WTC11 (cell line): Measurements from ENCODE around the gene BCAR3.

ENCODE experiments used
- CREB1 ChIP-seq: sonication (generic); formaldehyde crosslinking; IDR thresholded peaks from 2 replicates; pipeline ENCODE4 v1.8.0; 2023; ENCODE audit warnings: mild to moderate bottlenecking, missing genetic modification reagents
- EMX1 ChIP-seq: fragments of 250-450 bp; sonication (Bioruptor Pico); IDR thresholded peaks from 2 replicates; pipeline ENCODE4 v1.8.0; 2021; ENCODE audit warnings: mild to moderate bottlenecking
- ETV6 ChIP-seq: sonication (generic); formaldehyde crosslinking; IDR thresholded peaks from 2 replicates; pipeline ENCODE4 v1.8.1; 2022; ENCODE audit warnings: mild to moderate bottlenecking, missing genetic modification reagents
- FOXP4 ChIP-seq: sonication (generic); formaldehyde crosslinking; IDR thresholded peaks from 2 replicates; pipeline ENCODE4 v1.8.0; 2022; ENCODE audit warnings: mild to moderate bottlenecking, missing genetic modification reagents
- GTF2I ChIP-seq: fragments of 250-450 bp; sonication (Bioruptor Pico); conservative IDR thresholded peaks from 2 replicates; pipeline ENCODE4 v1.4.0; 2021; ENCODE audit warnings: mild to moderate bottlenecking
- USF2 ChIP-seq: sonication (generic); formaldehyde crosslinking; IDR thresholded peaks from 2 replicates; pipeline ENCODE4 v1.8.1; 2023; ENCODE audit warnings: mild to moderate bottlenecking, missing genetic modification reagents, moderate library complexity
- ZBTB21 ChIP-seq: sonication (generic); formaldehyde crosslinking; IDR thresholded peaks from 2 replicates; pipeline ENCODE4 v1.8.1; 2023; ENCODE audit warnings: mild to moderate bottlenecking, missing genetic modification reagents, borderline replicate concordance
- TF ChIP-seq, protein P1 (sequence below): fragments of 200-600 bp; IDR thresholded peaks from 2 replicates; pipeline ENCODE4 v1.8.0; 2022; ENCODE audit warnings: antibody characterized with exemption
- TF ChIP-seq, protein P2 (sequence below): sonication (generic); formaldehyde crosslinking; IDR thresholded peaks from 2 replicates; pipeline ENCODE4 v1.8.0; 2022; ENCODE audit warnings: mild to moderate bottlenecking, missing genetic modification reagents
- TF ChIP-seq, protein P3 (sequence below): sonication (generic); formaldehyde crosslinking; IDR thresholded peaks from 2 replicates; pipeline ENCODE4 v1.8.0; 2022; ENCODE audit warnings: missing genetic modification reagents

GRCh38 chr1:93716941-93717368 lies 35.3 kb upstream of the BCAR3 start:
- TF ChIP-seq GTF2I (CRISPR knock-in tag): no peak
- TF ChIP-seq, protein P1, sequence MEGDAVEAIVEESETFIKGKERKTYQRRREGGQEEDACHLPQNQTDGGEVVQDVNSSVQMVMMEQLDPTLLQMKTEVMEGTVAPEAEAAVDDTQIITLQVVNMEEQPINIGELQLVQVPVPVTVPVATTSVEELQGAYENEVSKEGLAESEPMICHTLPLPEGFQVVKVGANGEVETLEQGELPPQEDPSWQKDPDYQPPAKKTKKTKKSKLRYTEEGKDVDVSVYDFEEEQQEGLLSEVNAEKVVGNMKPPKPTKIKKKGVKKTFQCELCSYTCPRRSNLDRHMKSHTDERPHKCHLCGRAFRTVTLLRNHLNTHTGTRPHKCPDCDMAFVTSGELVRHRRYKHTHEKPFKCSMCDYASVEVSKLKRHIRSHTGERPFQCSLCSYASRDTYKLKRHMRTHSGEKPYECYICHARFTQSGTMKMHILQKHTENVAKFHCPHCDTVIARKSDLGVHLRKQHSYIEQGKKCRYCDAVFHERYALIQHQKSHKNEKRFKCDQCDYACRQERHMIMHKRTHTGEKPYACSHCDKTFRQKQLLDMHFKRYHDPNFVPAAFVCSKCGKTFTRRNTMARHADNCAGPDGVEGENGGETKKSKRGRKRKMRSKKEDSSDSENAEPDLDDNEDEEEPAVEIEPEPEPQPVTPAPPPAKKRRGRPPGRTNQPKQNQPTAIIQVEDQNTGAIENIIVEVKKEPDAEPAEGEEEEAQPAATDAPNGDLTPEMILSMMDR: no peak
- TF ChIP-seq CREB1 (CRISPR knock-in tag): no peak
- no peak for TF ChIP-seq ETV6 (CRISPR knock-in tag)
- no peak for TF ChIP-seq ZBTB21 (CRISPR knock-in tag)
- TF ChIP-seq, protein P2, sequence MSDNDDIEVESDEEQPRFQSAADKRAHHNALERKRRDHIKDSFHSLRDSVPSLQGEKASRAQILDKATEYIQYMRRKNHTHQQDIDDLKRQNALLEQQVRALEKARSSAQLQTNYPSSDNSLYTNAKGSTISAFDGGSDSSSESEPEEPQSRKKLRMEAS: no peak
- no peak for TF ChIP-seq EMX1
- TF ChIP-seq, protein P3, sequence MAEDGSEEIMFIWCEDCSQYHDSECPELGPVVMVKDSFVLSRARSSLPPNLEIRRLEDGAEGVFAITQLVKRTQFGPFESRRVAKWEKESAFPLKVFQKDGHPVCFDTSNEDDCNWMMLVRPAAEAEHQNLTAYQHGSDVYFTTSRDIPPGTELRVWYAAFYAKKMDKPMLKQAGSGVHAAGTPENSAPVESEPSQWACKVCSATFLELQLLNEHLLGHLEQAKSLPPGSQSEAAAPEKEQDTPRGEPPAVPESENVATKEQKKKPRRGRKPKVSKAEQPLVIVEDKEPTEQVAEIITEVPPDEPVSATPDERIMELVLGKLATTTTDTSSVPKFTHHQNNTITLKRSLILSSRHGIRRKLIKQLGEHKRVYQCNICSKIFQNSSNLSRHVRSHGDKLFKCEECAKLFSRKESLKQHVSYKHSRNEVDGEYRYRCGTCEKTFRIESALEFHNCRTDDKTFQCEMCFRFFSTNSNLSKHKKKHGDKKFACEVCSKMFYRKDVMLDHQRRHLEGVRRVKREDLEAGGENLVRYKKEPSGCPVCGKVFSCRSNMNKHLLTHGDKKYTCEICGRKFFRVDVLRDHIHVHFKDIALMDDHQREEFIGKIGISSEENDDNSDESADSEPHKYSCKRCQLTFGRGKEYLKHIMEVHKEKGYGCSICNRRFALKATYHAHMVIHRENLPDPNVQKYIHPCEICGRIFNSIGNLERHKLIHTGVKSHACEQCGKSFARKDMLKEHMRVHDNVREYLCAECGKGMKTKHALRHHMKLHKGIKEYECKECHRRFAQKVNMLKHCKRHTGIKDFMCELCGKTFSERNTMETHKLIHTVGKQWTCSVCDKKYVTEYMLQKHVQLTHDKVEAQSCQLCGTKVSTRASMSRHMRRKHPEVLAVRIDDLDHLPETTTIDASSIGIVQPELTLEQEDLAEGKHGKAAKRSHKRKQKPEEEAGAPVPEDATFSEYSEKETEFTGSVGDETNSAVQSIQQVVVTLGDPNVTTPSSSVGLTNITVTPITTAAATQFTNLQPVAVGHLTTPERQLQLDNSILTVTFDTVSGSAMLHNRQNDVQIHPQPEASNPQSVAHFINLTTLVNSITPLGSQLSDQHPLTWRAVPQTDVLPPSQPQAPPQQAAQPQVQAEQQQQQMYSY (CRISPR knock-in tag): no peak
- no peak for TF ChIP-seq USF2 (CRISPR knock-in tag)
- no peak for TF ChIP-seq FOXP4 (CRISPR knock-in tag)
